SH-SY5Y (cell line): Measurements from ENCODE around the gene RPA1.

Experiments
- GATA2 ChIP-seq: IDR thresholded peaks from 2 replicates; pipeline ENCODE4 v1.6.1; 2011; ENCODE audit warnings: mild to moderate bottlenecking, low read depth, low read length
- GATA3 ChIP-seq: IDR thresholded peaks from 2 replicates; pipeline ENCODE4 v1.6.1; 2011; ENCODE audit warnings: low read depth, mild to moderate bottlenecking, low read length, moderate library complexity

Gene RPA1

GRCh38 chr17:1861391-1862010 lies 31.7 kb downstream of the RPA1 start:
- no peak for TF ChIP-seq GATA3

DNA sequence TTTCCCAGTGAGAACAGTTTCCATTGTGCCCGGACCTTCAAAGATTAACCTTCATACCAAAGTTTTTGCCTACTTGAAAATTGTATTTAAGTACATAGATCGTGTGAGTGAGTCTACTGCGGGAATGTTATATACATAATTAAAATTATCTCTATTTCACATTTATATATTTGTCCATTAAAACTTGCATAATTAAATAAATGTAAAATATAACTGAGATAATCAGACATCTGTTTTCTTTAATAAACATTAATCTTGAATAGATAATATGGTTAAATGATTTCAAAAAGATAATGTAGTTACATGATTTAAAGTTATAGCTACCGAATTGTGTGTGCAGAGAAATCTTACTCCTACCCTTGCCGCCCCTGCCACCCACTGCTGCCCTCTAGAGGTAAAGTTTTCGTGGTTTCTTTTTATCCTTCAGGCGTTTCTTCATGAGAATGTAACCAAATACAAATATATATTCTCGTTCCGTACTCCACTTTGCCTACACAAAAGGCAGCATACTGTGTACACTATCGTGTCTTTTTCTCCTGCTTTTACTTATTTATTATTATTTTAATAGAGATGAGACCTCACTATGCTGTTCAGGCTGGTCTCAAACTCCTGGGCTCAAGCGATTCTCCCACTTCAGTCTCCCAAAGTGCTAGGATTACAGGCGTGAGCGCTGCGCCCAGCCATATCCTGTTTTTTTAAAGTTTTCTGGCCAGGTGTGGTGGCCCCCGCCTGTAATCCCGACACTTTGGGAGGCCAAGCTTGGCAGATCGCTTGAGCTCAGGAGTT lies 35.6 kb downstream of the RPA1 start:
- no peak for TF ChIP-seq GATA2
- no peak for TF ChIP-seq GATA3

GRCh38 chr17:1867307-1867706 lies 37.5 kb downstream of the RPA1 start:
- TF ChIP-seq GATA2 (no peak), GATA3 (no peak)

GRCh38 chr17:1868090-1868489 lies 38.3 kb downstream of the RPA1 start:
- TF ChIP-seq GATA3 (no peak), GATA2 (no peak)

DNA sequence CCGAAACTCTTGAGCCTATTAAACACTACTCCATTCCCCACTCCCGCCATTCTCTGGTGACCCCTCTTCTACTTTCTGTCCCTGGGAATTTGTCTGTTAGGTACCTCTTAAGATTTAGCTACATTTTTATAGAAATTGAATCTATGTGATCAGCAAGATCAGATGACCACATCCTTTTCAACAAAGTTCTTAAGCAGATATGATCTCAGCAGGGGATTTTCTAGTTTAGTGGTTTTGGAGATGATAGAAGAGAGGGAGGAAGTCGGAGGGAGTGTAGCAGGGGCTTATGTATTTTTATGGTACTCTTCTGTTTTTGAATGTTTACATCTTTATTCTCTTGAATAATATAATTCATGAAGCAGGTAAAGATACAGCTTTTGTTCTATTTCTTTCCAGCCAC lies 40.8 kb downstream of the RPA1 start:
- TF ChIP-seq GATA3 (no peak), GATA2 (no peak)

DNA sequence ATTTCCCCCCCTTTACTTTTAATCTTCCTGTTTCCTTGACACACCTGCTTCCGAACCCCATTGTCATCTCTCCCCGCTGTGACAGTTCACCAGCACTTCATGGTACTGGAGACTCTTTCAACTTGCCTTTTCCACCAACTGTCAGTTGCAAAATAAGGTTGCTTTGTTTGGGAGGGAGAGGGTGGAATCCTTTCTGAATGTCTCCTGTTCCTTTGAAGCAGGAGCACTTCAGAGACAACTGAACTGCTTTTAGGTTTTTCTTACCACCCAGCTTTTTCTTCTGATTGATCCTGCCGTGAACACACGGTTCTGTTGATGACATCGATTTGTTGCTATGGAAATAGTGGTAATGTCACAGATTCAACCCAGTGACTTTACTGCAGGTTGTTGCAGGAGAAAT lies 42.0 kb downstream of the RPA1 start:
- TF ChIP-seq GATA2: no peak
- no peak for TF ChIP-seq GATA3

DNA sequence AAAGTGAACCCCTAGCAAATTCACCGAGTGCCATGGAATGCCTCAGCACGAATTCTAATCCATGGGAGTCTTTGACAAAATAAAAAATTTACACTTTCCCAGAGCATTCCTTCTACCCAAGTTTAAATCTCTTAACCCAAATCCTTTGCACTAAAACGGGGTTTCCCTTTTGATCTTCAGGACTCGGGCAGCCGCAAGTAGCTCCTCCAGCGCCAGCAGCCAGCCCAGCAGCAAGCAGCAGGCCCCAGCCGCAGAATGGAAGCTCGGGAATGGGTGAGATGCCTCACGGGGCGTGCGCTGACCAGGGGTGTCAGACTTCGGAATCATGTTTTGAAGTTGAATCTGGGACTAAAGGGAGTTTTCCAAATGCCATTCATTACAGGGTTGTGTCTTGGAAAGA lies 42.4 kb downstream of the RPA1 start:
- no peak for TF ChIP-seq GATA3
- TF ChIP-seq GATA2: no peak

- TF ChIP-seq GATA3 (no peak), GATA2 (no peak)
Observed at GRCh38 chr17:1872976-1873375, 43.2 kb downstream of the RPA1 start.

DNA sequence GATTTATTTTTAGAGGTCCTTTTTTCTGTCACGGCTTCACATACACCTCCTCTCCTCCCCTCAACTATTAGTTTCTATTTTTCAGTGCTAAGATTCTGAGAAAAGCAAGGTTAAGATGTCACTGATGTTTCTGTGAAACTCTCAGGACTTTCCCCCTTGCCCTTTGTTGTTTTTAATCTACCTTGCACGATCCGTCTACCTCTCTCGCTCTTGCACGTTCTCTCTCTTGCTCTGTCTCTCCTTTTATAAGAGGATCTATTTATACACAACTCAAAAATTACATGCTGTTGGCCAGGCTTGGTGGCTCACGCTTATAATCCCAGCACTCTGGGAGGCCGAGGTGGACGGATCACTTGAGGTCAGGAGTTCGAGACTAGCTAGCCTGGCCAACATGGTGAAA lies 43.6 kb downstream of the RPA1 start:
- TF ChIP-seq GATA3: no peak
- TF ChIP-seq GATA2: no peak

DNA sequence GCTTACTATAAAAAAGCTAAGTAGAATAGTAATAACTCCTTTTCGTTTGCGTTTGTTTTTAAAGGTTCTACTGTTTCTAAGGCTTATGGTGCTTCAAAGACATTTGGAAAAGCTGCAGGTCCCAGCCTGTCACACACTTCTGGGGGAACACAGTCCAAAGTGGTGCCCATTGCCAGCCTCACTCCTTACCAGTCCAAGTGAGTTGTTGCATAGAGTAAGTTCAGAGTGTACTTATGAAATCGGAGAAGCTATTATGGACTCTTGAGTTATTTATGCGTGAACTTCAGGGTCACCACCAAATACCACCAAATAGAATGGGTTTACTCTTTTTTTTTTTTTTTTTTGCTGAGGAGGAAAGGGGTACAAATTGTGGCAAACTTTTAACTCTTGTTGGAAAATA lies 45.8 kb downstream of the RPA1 start:
- TF ChIP-seq GATA3 (no peak), GATA2 (no peak)

GRCh38 chr17:1878419-1879121 lies 48.8 kb downstream of the RPA1 start:
- no peak for TF ChIP-seq GATA2
- TF ChIP-seq GATA3: no peak

DNA sequence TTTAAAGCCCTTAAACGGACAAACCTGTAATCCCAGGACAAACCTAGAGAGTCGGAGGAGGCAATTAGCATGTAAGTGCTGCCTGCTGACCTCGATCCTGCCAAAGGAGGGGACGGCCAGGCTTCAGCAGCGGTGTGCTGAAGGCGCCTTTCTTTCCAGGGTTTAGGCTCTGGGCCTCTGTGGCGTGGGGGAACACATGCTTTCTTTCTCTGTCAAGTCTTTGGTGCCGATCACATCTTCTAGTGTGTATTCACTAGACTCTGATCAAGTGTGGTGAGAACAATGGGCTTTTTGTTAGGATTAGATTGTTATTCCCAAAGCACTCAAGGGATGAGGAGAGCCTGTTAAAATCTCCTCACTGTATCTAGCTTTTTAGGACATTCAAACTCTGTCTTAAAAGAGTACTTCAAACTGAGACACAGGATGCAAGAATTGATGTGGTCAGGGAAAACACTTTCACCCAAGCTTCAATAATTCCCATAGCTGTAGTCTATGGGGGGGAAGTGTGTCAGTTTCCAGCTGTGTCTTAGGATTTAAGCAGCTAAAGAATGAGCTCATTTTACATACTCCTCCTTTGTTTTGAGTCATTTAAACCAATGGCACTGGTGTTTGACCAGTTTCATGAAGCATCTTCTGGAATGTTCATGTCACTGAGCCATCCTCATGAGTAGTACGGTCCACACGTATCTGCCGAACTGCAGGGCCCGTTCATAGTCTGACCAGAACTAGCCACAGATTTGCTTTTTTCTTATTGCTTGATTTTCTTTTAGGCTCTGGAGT lies 51.2 kb downstream of the RPA1 start:
- TF ChIP-seq GATA3 (no peak), GATA2 (no peak)

GRCh38 chr17:1882836-1883235 lies 53.0 kb downstream of the RPA1 start:
- TF ChIP-seq GATA3 (no peak), GATA2 (no peak)

GRCh38 chr17:1883536-1883935 lies 53.7 kb downstream of the RPA1 start:
- TF ChIP-seq GATA3 (no peak), GATA2 (no peak)
